Activated CD4-positive, alpha-beta T cell treated with anti-CD3 and anti-CD28 coated beads, Interleukin-2, amount 10 ng/mL, durations not matched to agents 24 days and 14 days (primary cell): ENCODE results near the gene HMCN1. TPM values are rescaled to one million over a fixed set of nuclear protein-coding genes. Genes with fewer than 3 reads are reported as not detected.

Source experiments
- DNase-seq: peaks from one replicate; pipeline ENCODE4 v3.0.0; 2022
- H3K27ac Mint-ChIP-seq: one replicate; pipeline ENCODE4 v1.8.0; 2022; ENCODE audit warnings: mild to moderate bottlenecking, mixed read lengths
- H3K27me3 Mint-ChIP-seq: one replicate; pipeline ENCODE4 v1.8.0; 2022; ENCODE audit warnings: mixed read lengths
- H3K36me3 Mint-ChIP-seq: one replicate; pipeline ENCODE4 v1.8.0; 2022; ENCODE audit warnings: low read depth, mild to moderate bottlenecking, mixed read lengths
- H3K4me1 Mint-ChIP-seq: one replicate; pipeline ENCODE4 v1.8.0; 2021; ENCODE audit warnings: mixed read lengths
- H3K4me3 Mint-ChIP-seq: one replicate; pipeline ENCODE4 v1.8.0; 2022; ENCODE audit warnings: mild to moderate bottlenecking, moderate library complexity, mixed read lengths
- H3K9me3 Mint-ChIP-seq: one replicate; pipeline ENCODE4 v1.8.0; 2021; ENCODE audit warnings: mixed read lengths
- intact Hi-C: fragments of 100-400 bp; cut with micrococcal nuclease; formaldehyde crosslinking; loops from one replicate; pipeline ENCODE4 v1.15.1; 2023
- total RNA-seq: library from RNA; stranded (reverse); gene quantifications from 2 replicates; pipeline ENCODE4 v1.2.3, GENCODE V29; 2022

HMCN1 gene
- total RNA-seq, 1 donor from 2014 or later = not detected

- Mint-ChIP-seq H3K4me3 (no peak overlapping the region), H3K27me3 (peaks cover 5% of the 10 kb centered on the region), H3K27ac (no peak overlapping the region), H3K9me3 (no peaks in the 10 kb centered on the region), H3K36me3 (no peaks in the 10 kb centered on the region), H3K4me1 (no peaks in the 10 kb centered on the region)
- DNase-seq = no peak
- intact Hi-C loops = no loop called here
Measured at GRCh38 chr1:185825556-185825955, 91.4 kb downstream of the HMCN1 start.

GRCh38 chr1:185834371-185834905 is 100.2 kb downstream of the HMCN1 start:
- Mint-ChIP-seq H3K27me3 (peaks cover 4% of the 10 kb centered on the region), H3K4me3 (no peak overlapping the region), H3K36me3 (no peaks in the 10 kb centered on the region), H3K27ac (no peak overlapping the region), H3K4me1 (no peaks in the 10 kb centered on the region), H3K9me3 (no peaks in the 10 kb centered on the region)
- intact Hi-C loops = no loop called here
- no peak for DNase-seq

- no peak overlapping the region for H3K27ac Mint-ChIP-seq
- intact Hi-C loops = no loop called here
Measured at GRCh38 chr1:185835191-185835590, 101.0 kb downstream of the HMCN1 start.

GRCh38 chr1:185837711-185838110 is 103.5 kb downstream of the HMCN1 start:
- Mint-ChIP-seq H3K9me3 (no peaks in the 10 kb centered on the region), H3K4me3 (no peak overlapping the region), H3K4me1 (no peaks in the 10 kb centered on the region), H3K27ac (no peak overlapping the region), H3K36me3 (no peaks in the 10 kb centered on the region), H3K27me3 (peaks cover 6% of the 10 kb centered on the region)
- DNase-seq = no peak
- intact Hi-C loops = no loop called here

More at GRCh38 chr1:185835191-185835590, 101.0 kb downstream of the HMCN1 start:
- Mint-ChIP-seq H3K4me3 (no peak overlapping the region), H3K4me1 (no peaks in the 10 kb centered on the region), H3K36me3 (no peaks in the 10 kb centered on the region), H3K9me3 (no peaks in the 10 kb centered on the region), H3K27me3 (peaks cover 6% of the 10 kb centered on the region)
- no peak for DNase-seq

DNA sequence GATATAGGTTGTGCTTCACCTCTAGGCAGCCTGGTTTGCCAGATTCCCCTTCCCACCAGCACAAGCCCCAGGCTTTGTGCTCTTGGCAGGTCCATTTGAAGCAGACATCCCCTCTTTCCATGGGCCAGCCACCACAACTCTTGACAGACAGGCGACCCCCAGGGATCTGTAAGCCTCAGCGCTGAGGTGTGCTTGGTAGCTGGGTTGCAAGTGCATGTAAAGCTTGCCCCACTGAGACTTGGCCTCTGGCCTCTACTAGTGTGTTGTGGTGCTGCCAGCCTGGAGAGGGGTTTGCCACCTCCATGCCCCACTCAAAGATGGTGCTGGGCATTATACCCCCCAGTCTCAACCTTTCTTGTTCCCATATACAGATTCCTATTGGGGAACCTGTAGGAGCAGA is 103.9 kb downstream of the HMCN1 start:
- no peak for DNase-seq
- Mint-ChIP-seq H3K9me3 (no peaks in the 10 kb centered on the region), H3K4me3 (no peak overlapping the region), H3K36me3 (no peaks in the 10 kb centered on the region), H3K4me1 (no peaks in the 10 kb centered on the region), H3K27ac (no peak overlapping the region), H3K27me3 (peaks cover 5% of the 10 kb centered on the region)
- intact Hi-C loops = no loop called here

DNA sequence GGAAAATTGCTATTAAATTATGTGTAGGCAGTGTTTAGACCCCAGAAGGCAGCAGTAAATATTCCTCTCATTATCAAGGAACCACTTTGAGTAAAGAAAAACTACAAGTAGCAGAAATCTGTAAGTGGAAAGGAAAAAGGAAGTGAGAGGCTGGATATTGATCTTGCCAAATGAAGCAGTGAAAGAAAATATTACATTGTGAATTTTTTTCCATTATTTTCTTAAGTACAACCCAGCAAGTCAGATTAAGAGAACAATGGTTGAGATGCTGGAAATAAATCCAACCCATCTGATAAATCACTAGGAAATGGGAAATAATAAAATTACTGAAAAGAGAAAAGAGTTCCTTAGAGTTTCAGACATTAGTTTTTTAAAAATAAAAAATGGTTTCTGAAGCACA is 106.7 kb downstream of the HMCN1 start:
- intact Hi-C loops = no loop called here
- no peaks in the 10 kb centered on the region for H3K4me1 Mint-ChIP-seq
- H3K36me3 Mint-ChIP-seq = no peaks in the 10 kb centered on the region
- peaks cover 3% of the 10 kb centered on the region for H3K27me3 Mint-ChIP-seq
- no peaks in the 10 kb centered on the region for H3K9me3 Mint-ChIP-seq
- H3K27ac Mint-ChIP-seq = no peak overlapping the region
- no peak overlapping the region for H3K4me3 Mint-ChIP-seq
- no peak for DNase-seq

- H3K9me3 Mint-ChIP-seq = no peaks in the 10 kb centered on the region
- no peak for DNase-seq
- no peaks in the 10 kb centered on the region for H3K36me3 Mint-ChIP-seq
- no peaks in the 10 kb centered on the region for H3K4me1 Mint-ChIP-seq
- no peak overlapping the region for H3K4me3 Mint-ChIP-seq
- peaks cover 3% of the 10 kb centered on the region for H3K27me3 Mint-ChIP-seq
- no peak overlapping the region for H3K27ac Mint-ChIP-seq
- intact Hi-C loops = no loop called here
Measured at GRCh38 chr1:185843297-185843869, 109.2 kb downstream of the HMCN1 start.

GRCh38 chr1:185843986-185844385 is 109.8 kb downstream of the HMCN1 start:
- no peaks in the 10 kb centered on the region for H3K36me3 Mint-ChIP-seq
- no peaks in the 10 kb centered on the region for H3K9me3 Mint-ChIP-seq
- no peak for DNase-seq
- H3K27ac Mint-ChIP-seq = no peak overlapping the region
- H3K4me1 Mint-ChIP-seq = no peaks in the 10 kb centered on the region
- intact Hi-C loops = no loop called here
- H3K27me3 Mint-ChIP-seq = peaks cover 3% of the 10 kb centered on the region
- H3K4me3 Mint-ChIP-seq = no peak overlapping the region

GRCh38 chr1:185846672-185847444 is 112.7 kb downstream of the HMCN1 start:
- no peak overlapping the region for H3K4me3 Mint-ChIP-seq
- intact Hi-C loops = no loop called here
- DNase-seq = no peak
- no peaks in the 10 kb centered on the region for H3K4me1 Mint-ChIP-seq
- H3K27ac Mint-ChIP-seq = no peak overlapping the region
- no peaks in the 10 kb centered on the region for H3K9me3 Mint-ChIP-seq
- H3K27me3 Mint-ChIP-seq = no peaks in the 10 kb centered on the region
- H3K36me3 Mint-ChIP-seq = no peaks in the 10 kb centered on the region

- intact Hi-C loops = no loop called here
- Mint-ChIP-seq H3K27ac (no peak overlapping the region), H3K27me3 (peaks cover 3% of the 10 kb centered on the region), H3K36me3 (no peaks in the 10 kb centered on the region), H3K9me3 (no peaks in the 10 kb centered on the region), H3K4me1 (no peaks in the 10 kb centered on the region), H3K4me3 (no peak overlapping the region)
- DNase-seq = no peak
Measured at GRCh38 chr1:185849014-185849413, 114.8 kb downstream of the HMCN1 start.

DNA sequence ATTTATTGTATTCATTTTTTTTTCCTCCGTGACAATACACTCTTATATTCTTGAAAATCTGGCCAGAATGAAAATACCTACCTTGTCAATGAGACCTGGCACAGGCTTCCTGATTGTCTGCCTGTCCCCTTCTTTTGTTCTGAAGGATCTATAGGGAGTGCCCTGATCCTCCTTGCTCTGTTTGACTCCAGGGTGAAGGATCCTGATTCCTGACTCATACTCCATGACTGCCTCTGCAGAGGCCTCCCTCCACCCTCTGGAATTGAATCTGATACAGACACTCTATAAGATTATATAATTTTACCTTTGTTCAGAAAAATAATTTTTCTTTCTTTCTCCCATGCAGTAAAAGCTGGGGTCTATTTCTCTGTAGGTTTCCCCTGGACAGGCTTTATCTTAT is 116.2 kb downstream of the HMCN1 start:
- intact Hi-C loops = no loop called here
- H3K36me3 Mint-ChIP-seq = no peaks in the 10 kb centered on the region
- DNase-seq = no peak
- H3K4me1 Mint-ChIP-seq = no peaks in the 10 kb centered on the region
- peaks cover 3% of the 10 kb centered on the region for H3K27me3 Mint-ChIP-seq
- H3K4me3 Mint-ChIP-seq = no peak overlapping the region
- H3K9me3 Mint-ChIP-seq = no peaks in the 10 kb centered on the region
- H3K27ac Mint-ChIP-seq = no peak overlapping the region

DNA sequence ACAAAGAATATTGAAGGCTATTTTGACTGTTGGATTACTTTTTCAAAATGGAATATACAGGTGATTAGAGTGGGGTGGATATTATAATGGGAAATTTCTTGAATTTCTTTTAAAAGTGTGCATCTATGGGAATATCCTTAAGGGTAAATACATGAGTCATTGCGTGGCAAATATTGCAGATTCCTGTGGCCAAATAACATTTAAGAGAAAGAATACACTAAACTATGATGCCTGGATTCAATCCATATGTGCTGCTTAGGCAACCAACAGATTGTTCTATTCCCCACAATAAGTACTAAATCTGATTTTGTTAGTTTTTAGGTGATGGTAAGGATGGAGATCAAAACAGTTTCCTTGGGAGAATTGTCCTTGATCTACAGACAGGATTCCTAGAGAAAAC is 119.5 kb downstream of the HMCN1 start:
- Mint-ChIP-seq H3K27ac (no peak overlapping the region), H3K27me3 (peaks cover 3% of the 10 kb centered on the region), H3K9me3 (no peaks in the 10 kb centered on the region), H3K4me1 (no peaks in the 10 kb centered on the region), H3K36me3 (no peaks in the 10 kb centered on the region), H3K4me3 (no peak overlapping the region)
- DNase-seq = no peak
- intact Hi-C loops = no loop called here

GRCh38 chr1:185856482-185856881 is 122.3 kb downstream of the HMCN1 start:
- intact Hi-C loops = no loop called here
- Mint-ChIP-seq H3K27me3 (peaks cover 3% of the 10 kb centered on the region), H3K4me1 (no peaks in the 10 kb centered on the region), H3K4me3 (no peak overlapping the region), H3K9me3 (no peaks in the 10 kb centered on the region), H3K27ac (no peak overlapping the region), H3K36me3 (no peaks in the 10 kb centered on the region)
- no peak for DNase-seq

DNA sequence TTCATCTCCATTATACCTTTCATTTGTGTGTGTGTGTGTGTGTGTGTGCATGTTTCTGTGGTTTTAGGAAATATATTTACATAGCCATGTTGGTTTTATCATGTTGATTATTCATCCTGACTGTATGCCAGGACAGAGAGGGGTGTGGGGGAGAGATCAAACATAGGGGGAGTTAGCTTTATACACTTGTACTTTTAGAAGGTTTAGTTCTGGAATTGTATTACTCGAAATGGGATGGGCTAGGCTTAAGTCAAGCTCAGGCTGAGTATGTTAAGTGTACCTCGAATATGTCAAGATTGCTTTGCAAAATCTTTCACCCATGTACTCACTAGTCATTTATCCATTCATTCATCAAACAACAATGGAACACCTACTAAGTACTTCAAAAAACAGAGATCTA is 123.3 kb downstream of the HMCN1 start:
- no peak overlapping the region for H3K27ac Mint-ChIP-seq
- no peaks in the 10 kb centered on the region for H3K9me3 Mint-ChIP-seq

More for the DNA sequence above, 123.3 kb downstream of the HMCN1 start:
- no peaks in the 10 kb centered on the region for H3K36me3 Mint-ChIP-seq
- DNase-seq = no peak
- no peaks in the 10 kb centered on the region for H3K4me1 Mint-ChIP-seq
- no peak overlapping the region for H3K4me3 Mint-ChIP-seq
- intact Hi-C loops = no loop called here
- peaks cover 3% of the 10 kb centered on the region for H3K27me3 Mint-ChIP-seq
